HL-60/S4 treated with retinoic acid at 250 ng/mL for 4 days and 3 days (cell line): ENCODE data around the gene FBXL19.

ENCODE experiments used
- in situ Hi-C: fragments of 300-500 bp; cut with MboI; formaldehyde crosslinking; loops from 2 replicates; pipeline ENCODE4 v1.7.0; 2022; ENCODE audit warnings: low sequenced_read_pairs

FBXL19 gene

GRCh38 chr16:30941600-30942425 is 18.4 kb downstream of the FBXL19 start:
- in situ Hi-C loops, result no loop called here

- in situ Hi-C loops, result no loop called here
These were observed 19.0 kb downstream of the FBXL19 start for GRCh38 chr16:30942426-30942806.

GRCh38 chr16:30944352-30944751 is 21.0 kb downstream of the FBXL19 start:
- in situ Hi-C loops, result no loop called here

- in situ Hi-C loops, result no loop called here
These were observed 23.5 kb downstream of the FBXL19 start for GRCh38 chr16:30946671-30947540.

- in situ Hi-C loops, result no loop called here
These were observed 24.1 kb downstream of the FBXL19 start for GRCh38 chr16:30947541-30947858.

- in situ Hi-C loops, result no loop called here
These were observed 24.7 kb downstream of the FBXL19 start for GRCh38 chr16:30947859-30948666.

- in situ Hi-C loops, result no loop called here
These were observed 25.6 kb downstream of the FBXL19 start, which contains the start of gene ORAI3 for GRCh38 chr16:30948667-30949649. Gene ORAI3 (plus strand): TSS chr16:30949068. CDS start chr16:30949290, 222 bp downstream.

- in situ Hi-C loops, result loop anchor here (10.0 to 25.0 kb wide), 3 partner anchors 487 to 925 kb away; partner anchors contain the start of genes COX6A2, ZNF267 and ZNF843
These were observed 26.5 kb downstream of the FBXL19 start for GRCh38 chr16:30949650-30950515.

- in situ Hi-C loops, result loop anchor here (10.0 to 25.0 kb wide), 3 partner anchors 487 to 924 kb away; partner anchors contain the start of genes COX6A2, ZNF267 and ZNF843
These were observed 27.2 kb downstream of the FBXL19 start for GRCh38 chr16:30950516-30951065.

- in situ Hi-C loops, result loop anchor here (10.0 to 25.0 kb wide), 3 partner anchors 486 to 924 kb away; partner anchors contain the start of genes COX6A2, ZNF267 and ZNF843
These were observed 27.8 kb downstream of the FBXL19 start for GRCh38 chr16:30951193-30951592.

GRCh38 chr16:30951750-30952149 is 28.4 kb downstream of the FBXL19 start:
- in situ Hi-C loops, result loop anchor here (10.0 to 25.0 kb wide), 3 partner anchors 486 to 923 kb away; partner anchors contain the start of genes COX6A2, ZNF267 and ZNF843

GRCh38 chr16:30953111-30953510 is 29.7 kb downstream of the FBXL19 start:
- in situ Hi-C loops, result loop anchor here (10.0 to 25.0 kb wide), 3 partner anchors 484 to 922 kb away; partner anchors contain the start of genes COX6A2, ZNF267 and ZNF843

- in situ Hi-C loops, result loop anchor here (10.0 to 25.0 kb wide), 3 partner anchors 484 to 921 kb away; partner anchors contain the start of genes COX6A2, ZNF267 and ZNF843
These were observed 30.2 kb downstream of the FBXL19 start for GRCh38 chr16:30953511-30954124.

GRCh38 chr16:30954993-30955392 is 31.6 kb downstream of the FBXL19 start:
- in situ Hi-C loops, result loop anchor here (10.0 to 25.0 kb wide), 3 partner anchors 482 to 920 kb away; partner anchors contain the start of genes COX6A2, ZNF267 and ZNF843

GRCh38 chr16:30956601-30957455 is 33.5 kb downstream of the FBXL19 start:
- in situ Hi-C loops, result loop anchor here (10.0 to 25.0 kb wide), 3 partner anchors 480 to 918 kb away; partner anchors contain the start of genes COX6A2, ZNF267 and ZNF843
